Keratinocyte (primary cell): ENCODE data around the gene CAPN5.

Experiments used
- EZH2 ChIP-seq: IDR thresholded peaks from one replicate; pipeline ENCODE4 v1.6.1; 2012; ENCODE audit warnings: inconsistent platforms, mild to moderate bottlenecking, low read length, moderate library complexity
- TF ChIP-seq, protein P1 (sequence below), 3 experiments: IDR thresholded peaks in 1 of 3; conservative IDR thresholded peaks in 1 of 3; optimal IDR thresholded peaks in 1 of 3; 2 replicates in 2 of 3; 3 replicates in 1 of 3; pipeline versions ENCODE3 to v1.5.1; 2011; ENCODE audit warnings: low read length in 3 of 3, mild to moderate bottlenecking in 3 of 3, moderate library complexity in 2 of 3, control low read depth in 1 of 3, inconsistent platforms in 1 of 3; ENCODE audit not compliant: insufficient read depth in 2 of 3; ENCODE audit errors: extremely low read depth in 1 of 3

DNA sequence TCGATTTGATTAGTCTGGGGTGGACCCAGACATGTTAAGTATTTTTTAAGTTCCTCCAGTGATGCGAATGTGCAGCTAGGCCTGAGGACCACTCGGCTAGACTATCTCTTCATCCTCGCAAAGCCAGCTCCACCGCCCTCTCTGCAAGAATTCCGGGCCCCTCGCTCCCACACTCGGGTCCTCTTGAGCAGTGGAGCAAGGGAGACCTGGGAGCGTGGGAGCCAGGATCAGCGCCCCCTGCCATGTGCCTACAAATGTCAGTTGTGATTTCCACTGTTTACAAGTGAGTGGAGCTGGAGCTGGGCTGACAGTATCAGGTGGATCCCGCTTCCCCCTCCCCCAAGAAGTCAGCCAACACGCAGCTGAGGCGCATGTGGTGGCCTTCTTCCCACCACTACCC, 25.9 kb upstream of the CAPN5 start:
- TF ChIP-seq, protein P1, sequence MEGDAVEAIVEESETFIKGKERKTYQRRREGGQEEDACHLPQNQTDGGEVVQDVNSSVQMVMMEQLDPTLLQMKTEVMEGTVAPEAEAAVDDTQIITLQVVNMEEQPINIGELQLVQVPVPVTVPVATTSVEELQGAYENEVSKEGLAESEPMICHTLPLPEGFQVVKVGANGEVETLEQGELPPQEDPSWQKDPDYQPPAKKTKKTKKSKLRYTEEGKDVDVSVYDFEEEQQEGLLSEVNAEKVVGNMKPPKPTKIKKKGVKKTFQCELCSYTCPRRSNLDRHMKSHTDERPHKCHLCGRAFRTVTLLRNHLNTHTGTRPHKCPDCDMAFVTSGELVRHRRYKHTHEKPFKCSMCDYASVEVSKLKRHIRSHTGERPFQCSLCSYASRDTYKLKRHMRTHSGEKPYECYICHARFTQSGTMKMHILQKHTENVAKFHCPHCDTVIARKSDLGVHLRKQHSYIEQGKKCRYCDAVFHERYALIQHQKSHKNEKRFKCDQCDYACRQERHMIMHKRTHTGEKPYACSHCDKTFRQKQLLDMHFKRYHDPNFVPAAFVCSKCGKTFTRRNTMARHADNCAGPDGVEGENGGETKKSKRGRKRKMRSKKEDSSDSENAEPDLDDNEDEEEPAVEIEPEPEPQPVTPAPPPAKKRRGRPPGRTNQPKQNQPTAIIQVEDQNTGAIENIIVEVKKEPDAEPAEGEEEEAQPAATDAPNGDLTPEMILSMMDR (optimal IDR thresholded peaks at IDR 0.05 in 1 of 3, IDR thresholded peaks at IDR 0.05 in 1 of 3, conservative IDR thresholded peaks at IDR 0.05 in 1 of 3; ENCODE audit: extremely low read depth in 1 of 3, insufficient read depth in 2 of 3, low read length in 3 of 3), result no peak
- no peak for TF ChIP-seq EZH2
